HG02840 (cell line): ENCODE data around the gene RNF41.

Experiments used
- ATAC-seq: cut with Tn5 transposase; IDR thresholded peaks from one replicate; pipeline ENCODE4 v1.9.1; 2021; ENCODE audit warnings: mild to moderate bottlenecking, moderate library complexity, moderate number of reproducible peaks; ENCODE audit not compliant: unreplicated experiment, low FRiP score

Gene RNF41

GRCh38 chr12:56155256-56155845, 66.4 kb downstream of the RNF41 start:
- no peak for ATAC-seq

- ATAC-seq: no peak
Observed at GRCh38 chr12:56154818-56155217, 66.9 kb downstream of the RNF41 start.

GRCh38 chr12:56154246-56154771, 67.4 kb downstream of the RNF41 start:
- ATAC-seq: no peak

- ATAC-seq: no peak
Observed at GRCh38 chr12:56153678-56154065, 68.0 kb downstream of the RNF41 start.

- ATAC-seq: no peak
Observed at GRCh38 chr12:56152756-56153677, 68.7 kb downstream of the RNF41 start.
